ENCODE data around the gene ARSK.

ARSK gene

DNA sequence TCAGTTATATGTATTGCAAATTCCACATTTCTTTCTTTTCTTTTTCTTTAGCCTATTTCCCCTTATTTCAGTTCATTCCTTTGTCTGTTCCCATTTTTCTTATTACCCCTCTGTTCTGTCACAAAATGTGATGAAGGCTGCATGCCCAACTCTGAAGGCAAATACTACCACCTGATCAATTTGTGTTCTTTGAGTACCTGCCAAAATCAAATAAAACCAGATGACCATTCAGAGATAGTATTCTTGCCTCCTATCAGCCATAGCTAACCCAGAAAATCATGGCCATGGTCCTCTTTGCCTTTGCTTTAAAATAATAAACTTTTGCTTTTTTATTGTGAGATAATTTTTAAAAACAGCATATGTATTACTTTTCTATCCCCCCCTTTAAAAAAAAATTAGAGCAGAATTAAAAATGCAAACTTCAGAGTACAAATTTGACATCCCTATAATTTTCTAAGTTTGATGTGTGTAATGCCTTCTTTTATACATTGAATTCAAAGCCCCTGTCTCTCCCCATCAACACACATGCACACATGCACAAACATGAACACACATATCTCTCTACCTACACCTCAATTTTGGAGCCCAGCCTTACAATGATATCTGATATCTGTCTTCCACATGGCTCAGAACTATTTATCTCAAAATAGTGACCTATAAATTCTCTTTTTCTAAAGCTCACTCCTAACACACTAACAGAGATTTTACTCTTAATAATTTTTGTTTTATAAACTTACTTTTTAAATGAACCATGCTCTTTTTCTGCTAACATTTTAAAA is 95.1 kb downstream of the ARSK start:
- no peak for DNase-seq

DNA sequence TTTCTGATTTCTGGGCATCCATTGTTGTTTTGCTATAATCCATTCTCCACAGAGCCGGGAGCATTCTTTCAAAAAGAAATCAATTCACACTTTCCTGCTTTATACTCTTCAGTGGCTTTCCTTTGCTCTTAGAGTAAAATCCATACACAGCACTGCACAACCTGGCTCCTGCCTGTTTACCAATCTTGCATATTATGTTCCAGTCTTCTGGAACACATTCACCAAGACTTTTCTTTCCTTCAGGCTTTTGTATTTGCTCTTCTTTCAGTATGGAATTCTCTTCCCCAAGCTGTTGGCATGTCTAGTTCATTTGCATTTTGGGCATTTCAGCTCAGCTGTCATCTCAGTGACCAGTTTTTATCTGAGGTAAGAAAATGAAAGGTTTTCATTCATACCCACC is 97.9 kb downstream of the ARSK start:
- no peak for DNase-seq

DNA sequence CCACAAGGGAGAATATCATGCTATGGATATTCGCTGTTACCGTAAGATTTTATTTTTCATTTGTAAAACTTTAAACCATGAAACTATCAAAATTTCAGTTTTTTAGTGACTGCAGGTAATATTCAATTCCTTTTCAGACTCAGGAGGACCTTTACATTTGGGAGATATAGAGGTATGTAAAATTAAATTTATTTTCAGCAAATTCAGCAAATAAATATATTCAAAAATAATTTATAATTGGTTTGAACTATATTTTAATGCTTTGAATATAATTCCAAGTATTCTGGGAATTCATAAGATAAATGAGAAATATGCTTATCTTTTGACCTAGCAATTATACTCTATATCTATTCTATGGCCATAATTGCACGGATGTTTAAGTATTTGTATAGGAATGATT is 99.3 kb downstream of the ARSK start:
- no peak for DNase-seq
